GM06990 (cell line): ENCODE measurements around the gene HIRIP3.
A peak's percentile ranks its signal among the peaks of the same experiment; 100 is the strongest.
"Not testable (repeated sequence)": the region's sequence is repeated elsewhere in the genome, so short reads cannot be mapped to it uniquely, and the experiment has no call there.

Experiments used
- DNase-seq: peaks from one replicate; pipeline ENCODE4 v3.0.0-alpha.2; 2011; ENCODE audit not compliant: insufficient read length; ENCODE audit errors: extremely low read depth
- H3K27me3 ChIP-seq: replicated peaks from 2 replicates; pipeline ENCODE4 v1.6.0; 2011; ENCODE audit warnings: low read length; ENCODE audit not compliant: control insufficient read depth, insufficient read depth
- H3K36me3 ChIP-seq: 2 replicates; pipeline ENCODE4 v1.5.1; 2011; ENCODE audit warnings: low read length; ENCODE audit not compliant: control insufficient read depth, insufficient read depth
- H3K4me3 ChIP-seq: replicated peaks from 2 replicates; pipeline ENCODE4 v1.5.1; 2011; ENCODE audit warnings: low read depth, mild to moderate bottlenecking, control low read depth, low read length
- CTCF ChIP-seq: IDR thresholded peaks from 2 replicates; pipeline ENCODE4 v1.5.1; 2011; ENCODE audit warnings: low read length, control low read depth, mild to moderate bottlenecking, inconsistent platforms; ENCODE audit not compliant: insufficient read depth, poor library complexity, severe bottlenecking

The HIRIP3 gene, protein sequence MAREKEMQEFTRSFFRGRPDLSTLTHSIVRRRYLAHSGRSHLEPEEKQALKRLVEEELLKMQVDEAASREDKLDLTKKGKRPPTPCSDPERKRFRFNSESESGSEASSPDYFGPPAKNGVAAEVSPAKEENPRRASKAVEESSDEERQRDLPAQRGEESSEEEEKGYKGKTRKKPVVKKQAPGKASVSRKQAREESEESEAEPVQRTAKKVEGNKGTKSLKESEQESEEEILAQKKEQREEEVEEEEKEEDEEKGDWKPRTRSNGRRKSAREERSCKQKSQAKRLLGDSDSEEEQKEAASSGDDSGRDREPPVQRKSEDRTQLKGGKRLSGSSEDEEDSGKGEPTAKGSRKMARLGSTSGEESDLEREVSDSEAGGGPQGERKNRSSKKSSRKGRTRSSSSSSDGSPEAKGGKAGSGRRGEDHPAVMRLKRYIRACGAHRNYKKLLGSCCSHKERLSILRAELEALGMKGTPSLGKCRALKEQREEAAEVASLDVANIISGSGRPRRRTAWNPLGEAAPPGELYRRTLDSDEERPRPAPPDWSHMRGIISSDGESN

GRCh38 chr16:29995324-29995910, at the start of gene HIRIP3:
TSS of gene HIRIP3 (minus strand) at chr16:29995617. CDS start at chr16:29995605, 12 bp downstream.
- DNase-seq = peak; percentile 92
- Histone ChIP-seq H3K36me3 (peaks cover 18% of the 10 kb centered on the region), H3K4me3 (peak within 1 kb of the TSS; percentile 78), H3K27me3 (no peaks in the 10 kb centered on the region)
- TF ChIP-seq CTCF = no peak

- H3K27me3 ChIP-seq = no peaks in the 10 kb centered on the region; the same call in 1 of the 2 replicates
- peak; percentile 46 for TF ChIP-seq CTCF
- H3K36me3 ChIP-seq = no peaks in the 10 kb centered on the region
- no peak for DNase-seq
- H3K4me3 ChIP-seq = no peak overlapping the region
Measured at GRCh38 chr16:30041841-30042240, 46.4 kb upstream of the HIRIP3 start.

DNA sequence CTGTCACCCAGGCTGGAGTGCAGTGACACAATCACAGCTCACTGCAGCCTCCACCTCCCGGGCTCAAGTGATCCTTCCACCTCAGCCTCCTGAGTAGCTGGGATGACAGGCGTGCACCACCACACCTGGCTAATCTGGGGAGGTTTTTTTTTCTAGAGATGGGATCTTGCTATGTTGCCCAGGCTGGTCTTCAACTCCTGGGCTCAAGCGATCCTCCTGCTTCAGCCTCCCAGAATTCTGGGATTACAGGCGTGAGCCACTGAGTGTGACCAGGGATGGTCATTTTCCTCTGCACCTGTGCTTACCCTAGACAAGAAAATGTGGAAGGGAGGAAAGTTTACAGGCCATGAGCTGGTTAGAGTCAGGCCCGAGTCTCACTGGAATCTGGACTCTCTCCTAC, 45.3 kb upstream of the HIRIP3 start:
- not testable (repeated sequence) for H3K4me3 ChIP-seq, H3K27me3 ChIP-seq, DNase-seq, H3K36me3 ChIP-seq

GRCh38 chr16:30040221-30040620, 44.8 kb upstream of the HIRIP3 start:
- H3K27me3 ChIP-seq = no peaks in the 10 kb centered on the region; the same call in 1 of the 2 replicates
- no peaks in the 10 kb centered on the region for H3K36me3 ChIP-seq
- DNase-seq = no peak
- no peak overlapping the region for H3K4me3 ChIP-seq
- TF ChIP-seq CTCF = no peak

DNA sequence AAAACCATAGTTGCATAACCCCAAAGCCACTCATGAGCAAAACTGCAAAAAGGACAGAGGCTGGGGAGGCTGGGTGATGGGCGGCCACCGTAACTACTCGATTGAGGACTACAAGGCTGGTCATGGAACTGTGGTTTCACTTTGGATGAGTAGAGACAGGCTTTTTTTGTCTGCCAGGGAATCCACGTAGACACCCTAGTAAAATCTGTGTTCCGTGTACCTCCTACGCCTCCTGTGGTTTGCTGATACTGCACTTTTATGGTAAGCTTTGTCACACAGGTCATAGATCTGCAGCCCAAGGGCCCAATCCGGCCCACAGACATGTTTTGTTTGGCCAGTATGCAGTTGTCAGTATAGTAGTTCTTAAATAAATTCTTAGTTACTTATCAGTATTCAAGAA, 37.9 kb upstream of the HIRIP3 start:
- Histone ChIP-seq H3K36me3 (no peaks in the 10 kb centered on the region), H3K4me3 (no peak overlapping the region), H3K27me3 (no peaks in the 10 kb centered on the region; the same call in 1 of the 2 replicates)
- no peak for DNase-seq
- TF ChIP-seq CTCF = no peak
